ENCODE results near the gene CRB2. TPM values are rescaled to one million over a fixed set of nuclear protein-coding genes. Genes with fewer than 3 reads are reported as not detected.
"Not testable (repeated sequence)": the region's sequence is repeated elsewhere in the genome, so short reads cannot be mapped to it uniquely, and the experiment has no call there.

The CRB2 gene
- total and polyA plus RNA-seq, 2 of the 13 experiments (the other 11 are each of a cell fraction or from before 2014, with no cell fraction given), result 0.01 to 0.29 TPM

DNA sequence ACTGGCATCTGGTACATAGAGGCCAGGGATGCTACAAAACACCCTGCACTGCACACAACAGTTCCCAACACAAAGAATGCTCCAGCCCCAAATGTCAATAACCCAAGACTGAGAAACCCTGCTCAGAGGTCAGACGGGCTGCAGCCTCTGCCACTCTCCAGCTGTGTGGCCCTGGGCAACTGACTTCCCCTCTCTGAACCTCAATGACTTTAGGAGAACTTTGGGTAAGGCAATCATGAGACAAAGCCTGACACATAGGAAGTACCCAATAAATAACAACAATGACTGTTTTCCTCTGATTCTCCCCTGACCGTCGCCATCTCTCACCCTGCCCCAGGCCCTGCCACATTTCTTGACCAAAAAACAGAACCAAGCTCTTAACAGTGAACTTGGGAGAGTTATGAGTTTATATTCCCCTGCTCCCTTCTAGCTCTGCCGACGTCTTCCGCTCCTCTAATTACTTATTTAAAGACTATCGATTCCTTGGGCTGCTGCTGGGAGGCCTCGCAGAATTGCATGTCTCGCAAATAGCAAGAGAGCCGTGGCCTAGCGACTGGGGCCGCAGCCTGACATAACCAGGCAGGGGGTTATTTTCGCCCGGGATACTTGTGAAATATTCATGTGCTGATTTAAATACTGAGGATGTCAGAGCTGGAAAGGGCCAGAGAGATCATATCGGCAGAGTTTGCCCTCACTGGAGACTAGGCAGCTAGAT, 24.5 kb upstream of the CRB2 start:
- Histone ChIP-seq H3K79me2 (ENCODE audit: insufficient read depth, low read length) (no peaks in the 10 kb centered on the region), H3K27me3 (ENCODE audit: control insufficient read depth in 1 of 2, insufficient read depth in 2 of 2, low read length in 2 of 2) (peaks cover 0 to 3% of the 10 kb centered on the region in 2 experiments; a peak in 2 of 5 replicates), H3K27ac (ENCODE audit: extremely low read length, insufficient read depth, low read length) (no peak overlapping the region), H3K9ac (ENCODE audit: insufficient read depth, low read depth, low read length) (no peak overlapping the region), H3K36me3 (replicated peaks in 1 of 2; ENCODE audit: control insufficient read depth in 1 of 2, insufficient read depth in 2 of 2, low read length in 2 of 2) (no peaks in the 10 kb centered on the region), H3K9me3 (ENCODE audit: low read length) (no peaks in the 10 kb centered on the region), H2AFZ (ENCODE audit: low read length) (no peak overlapping the region), H3K4me2 (ENCODE audit: low read depth, low read length) (no peak overlapping the region), H3K4me1 (ENCODE audit: insufficient read depth, low read length) (peaks cover 41% of the 10 kb centered on the region), H4K20me1 (ENCODE audit: insufficient read depth, low read length) (no peaks in the 10 kb centered on the region), H3K4me3 (replicated peaks in 1 of 3; ENCODE audit: insufficient read depth in 1 of 3, low read depth in 2 of 3, low read length in 3 of 3) (no peak overlapping the region)
- ChIA-PET CTCF (ENCODE audit: low intra/inter-chr PET ratio, low total read pairs) (no interaction called here), POLR2A (no interaction called here)
- FAIRE-seq (no peak), DNase-seq (ENCODE audit: low spot score) (no peak), ATAC-seq (no peak)
- TF ChIP-seq ZMYM3 (CRISPR knock-in tag; IDR thresholded peaks at IDR 0.05) (peak; percentile 30; the same call in 1 of the 2 replicates), ZNF768 (CRISPR knock-in tag; IDR thresholded peaks at IDR 0.05) (peak; percentile 93), ZNF740 (CRISPR knock-in tag; IDR thresholded peaks at IDR 0.05) (no peak), DNMT1 (CRISPR knock-in tag; IDR thresholded peaks at IDR 0.05) (no peak), SIN3B (IDR thresholded peaks at IDR 0.05; ENCODE audit: low read length) (no peak)
- TF ChIP-seq, protein P1, sequence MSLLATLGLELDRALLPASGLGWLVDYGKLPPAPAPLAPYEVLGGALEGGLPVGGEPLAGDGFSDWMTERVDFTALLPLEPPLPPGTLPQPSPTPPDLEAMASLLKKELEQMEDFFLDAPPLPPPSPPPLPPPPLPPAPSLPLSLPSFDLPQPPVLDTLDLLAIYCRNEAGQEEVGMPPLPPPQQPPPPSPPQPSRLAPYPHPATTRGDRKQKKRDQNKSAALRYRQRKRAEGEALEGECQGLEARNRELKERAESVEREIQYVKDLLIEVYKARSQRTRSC (CRISPR knock-in tag; IDR thresholded peaks at IDR 0.05; ENCODE audit: low read depth), result no peak
- intact Hi-C loops (cut with micrococcal nuclease; ENCODE audit: unreplicated experiment), result no loop called here
- in situ Hi-C loops (cut with HindIII; ENCODE audit: extremely low pct_ligation_motif_present, low pct_unique_long_range_greater_than_20kb), result no loop called here
- WGBS (ENCODE audit: low lambda C conversion rate), result 74% methylated on average over 15 of the region's 15 CpGs
- BruUV-seq (replicated peaks), result no TSS peak

DNA sequence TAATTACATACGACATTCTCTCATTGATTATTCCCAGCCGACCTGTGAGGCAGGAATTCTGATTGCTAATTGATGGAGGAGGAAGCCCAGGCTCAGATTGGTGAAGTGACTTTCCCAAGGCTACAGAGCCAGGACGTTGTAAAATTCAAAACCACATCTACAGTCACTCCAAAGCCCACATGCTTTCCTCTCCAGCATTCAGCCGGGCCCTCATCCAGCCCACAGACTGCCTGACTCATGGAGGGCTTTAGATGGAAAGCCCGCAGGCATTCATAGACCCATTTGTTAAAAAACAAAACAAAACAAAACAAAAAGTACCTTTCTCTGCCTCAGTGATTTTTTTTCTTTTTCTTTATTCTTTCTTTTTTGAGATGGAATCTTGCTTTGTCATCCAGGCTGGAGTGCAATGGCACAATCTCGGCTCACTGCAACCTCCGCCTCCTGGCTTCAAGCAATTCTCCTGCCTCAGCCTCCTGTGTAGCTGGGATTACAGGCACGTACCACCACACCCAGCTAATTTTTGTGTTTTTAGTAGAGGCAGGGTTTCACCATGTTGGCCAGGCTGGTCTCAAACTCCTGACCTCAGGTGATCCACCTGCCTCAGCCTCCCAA, 22.8 kb upstream of the CRB2 start:
- BruUV-seq (replicated peaks); H3K36me3 ChIP-seq (replicated peaks in 1 of 2; ENCODE audit: control insufficient read depth in 1 of 2, insufficient read depth in 2 of 2, low read length in 2 of 2); FAIRE-seq; H3K27ac ChIP-seq (ENCODE audit: extremely low read length, insufficient read depth, low read length); H3K27me3 ChIP-seq (ENCODE audit: control insufficient read depth in 1 of 2, insufficient read depth in 2 of 2, low read length in 2 of 2); in situ Hi-C loops (cut with HindIII; ENCODE audit: extremely low pct_ligation_motif_present, low pct_unique_long_range_greater_than_20kb); CTCF ChIA-PET (ENCODE audit: low intra/inter-chr PET ratio, low total read pairs); intact Hi-C loops (cut with micrococcal nuclease; ENCODE audit: unreplicated experiment); H3K79me2 ChIP-seq (ENCODE audit: insufficient read depth, low read length); H3K4me3 ChIP-seq (replicated peaks in 1 of 3; ENCODE audit: insufficient read depth in 1 of 3, low read depth in 2 of 3, low read length in 3 of 3); H3K4me2 ChIP-seq (ENCODE audit: low read depth, low read length); POLR2A ChIA-PET; H3K9ac ChIP-seq (ENCODE audit: insufficient read depth, low read depth, low read length); H2AFZ ChIP-seq (ENCODE audit: low read length); H3K9me3 ChIP-seq (ENCODE audit: low read length); ATAC-seq; H4K20me1 ChIP-seq (ENCODE audit: insufficient read depth, low read length); DNase-seq (ENCODE audit: low spot score): not testable (repeated sequence)
- peaks cover 35% of the 10 kb centered on the region for H3K4me1 ChIP-seq (ENCODE audit: insufficient read depth, low read length)
- WGBS (ENCODE audit: low lambda C conversion rate), result 47% methylated on average over 6 of the region's 8 CpGs
